GM12891 (cell line): ENCODE measurements around the gene THUMPD2.
A peak's percentile ranks its signal among the peaks of the same experiment; 100 is the strongest.

Source experiments
- DNase-seq: peaks from one replicate; pipeline ENCODE4 v3.0.0; 2011; ENCODE audit warnings: low spot score; ENCODE audit not compliant: insufficient read length
- FAIRE-seq: peaks from 2 replicates; lab custom pipeline; 2011; peaks lifted over from hg19 to GRCh38; lab: Jason Lieb, UNC
- PAX5 ChIP-seq: IDR thresholded peaks from 2 replicates; pipeline ENCODE4 v1.6.1; 2011; ENCODE audit warnings: low read length, moderate library complexity, mild to moderate bottlenecking; ENCODE audit not compliant: insufficient read depth, severe bottlenecking
- POLR2A ChIP-seq: IDR thresholded peaks from 2 replicates; pipeline ENCODE4 v1.6.1; 2011; ENCODE audit warnings: low read depth, low read length, control low read depth
- POLR2AphosphoS5 ChIP-seq: IDR thresholded peaks from 2 replicates; pipeline ENCODE4 v1.6.1; 2011; ENCODE audit warnings: low read depth, low read length, control low read depth
- POU2F2 ChIP-seq: IDR thresholded peaks from 2 replicates; pipeline ENCODE4 v1.6.1; 2011; ENCODE audit warnings: low read depth, mild to moderate bottlenecking, control low read depth, low read length, moderate library complexity
- SPI1 ChIP-seq: IDR thresholded peaks from 2 replicates; pipeline ENCODE4 v1.6.1; 2011; ENCODE audit warnings: low read depth, low read length, control low read depth
- TAF1 ChIP-seq: IDR thresholded peaks from 2 replicates; pipeline ENCODE4 v1.6.1; 2011; ENCODE audit warnings: low read depth, low read length, control low read depth

THUMPD2 gene

DNA sequence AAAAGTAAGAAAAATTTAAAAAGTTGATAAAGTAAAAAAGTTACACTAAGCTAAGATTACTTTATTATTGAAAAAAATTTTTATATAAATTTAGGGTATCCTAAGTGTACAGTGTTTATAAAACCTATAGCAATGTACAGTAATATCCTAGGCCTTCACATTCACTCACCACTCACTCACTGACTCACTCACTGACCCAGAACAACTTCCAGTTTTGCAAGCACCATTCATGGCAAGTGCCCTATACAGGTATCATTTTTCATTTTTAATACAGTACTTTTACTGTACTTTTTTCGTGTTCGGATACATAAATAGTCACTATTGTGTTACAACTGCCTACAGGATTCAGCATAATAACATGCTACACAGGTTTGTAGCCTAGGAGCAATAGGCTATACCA is 8.9 kb upstream of the THUMPD2 start:
- DNase-seq = no peak
- TF ChIP-seq SPI1 = no peak
- TF ChIP-seq POLR2AphosphoS5 = no peak
- no peak for TF ChIP-seq POLR2A
- TF ChIP-seq POU2F2 = no peak
- TF ChIP-seq TAF1 = no peak
- no peak for TF ChIP-seq PAX5
- no peak for FAIRE-seq

DNA sequence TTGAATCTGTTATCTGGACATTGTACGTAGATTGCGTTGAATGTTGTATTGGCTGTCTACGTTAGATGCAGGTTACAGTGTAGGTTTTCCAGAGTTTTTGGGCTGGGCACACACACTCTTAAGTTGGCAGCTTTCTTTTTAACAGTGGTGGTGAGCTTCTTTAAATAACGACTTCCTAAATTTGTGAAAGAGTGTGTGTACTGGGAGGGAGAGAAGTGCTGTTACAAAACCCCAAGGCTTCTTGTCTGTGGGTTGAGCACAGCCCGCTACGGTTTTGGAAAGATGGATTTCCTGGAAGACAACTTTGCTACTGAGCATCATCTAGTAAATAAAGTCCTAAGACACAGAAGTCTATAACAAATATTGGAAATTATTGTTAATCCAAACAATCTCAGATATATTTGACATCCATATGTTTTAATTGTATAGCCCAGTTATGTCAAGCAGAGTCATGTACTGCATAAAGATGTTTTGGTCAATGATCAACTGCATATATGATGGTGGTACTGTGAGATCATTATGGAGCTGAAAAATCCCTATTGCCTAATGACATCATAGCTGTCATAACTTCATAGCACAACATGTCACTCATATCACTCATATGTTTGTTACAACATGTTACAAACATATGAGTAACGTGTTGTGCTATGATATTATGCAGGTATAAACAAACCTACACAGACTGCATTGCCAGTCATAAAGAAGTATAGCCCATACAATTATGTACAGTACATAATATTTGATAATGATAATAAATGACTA is 7.9 kb upstream of the THUMPD2 start:
- no peak for TF ChIP-seq POLR2A
- TF ChIP-seq TAF1 = no peak
- no peak for TF ChIP-seq SPI1
- no peak for TF ChIP-seq POU2F2
- no peak for TF ChIP-seq PAX5
- TF ChIP-seq POLR2AphosphoS5 = no peak
- FAIRE-seq (peak; percentile 81), DNase-seq (no peak)

DNA sequence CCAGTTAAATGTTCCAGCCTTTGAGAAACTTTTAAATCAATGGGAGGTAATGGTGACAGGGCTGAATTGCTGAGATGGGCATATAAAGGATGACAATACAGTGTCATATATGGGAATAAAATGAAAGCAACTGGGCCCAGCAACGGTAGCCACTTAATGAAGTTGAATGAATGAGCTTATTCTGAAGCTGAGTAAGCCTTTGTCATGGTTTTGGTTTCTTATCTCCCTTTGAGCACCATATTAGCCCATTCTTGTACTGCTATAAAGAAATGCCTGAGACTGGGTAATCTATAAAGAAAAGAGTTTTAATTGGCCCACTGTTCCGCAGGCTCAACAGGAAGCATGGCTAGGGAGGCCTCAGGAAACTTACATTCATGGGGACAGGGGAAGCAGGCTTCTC is 3.5 kb upstream of the THUMPD2 start:
- no peak for FAIRE-seq
- TF ChIP-seq TAF1 (no peak), POLR2A (no peak), POLR2AphosphoS5 (no peak), PAX5 (no peak), POU2F2 (no peak), SPI1 (no peak)
- DNase-seq = no peak

DNA sequence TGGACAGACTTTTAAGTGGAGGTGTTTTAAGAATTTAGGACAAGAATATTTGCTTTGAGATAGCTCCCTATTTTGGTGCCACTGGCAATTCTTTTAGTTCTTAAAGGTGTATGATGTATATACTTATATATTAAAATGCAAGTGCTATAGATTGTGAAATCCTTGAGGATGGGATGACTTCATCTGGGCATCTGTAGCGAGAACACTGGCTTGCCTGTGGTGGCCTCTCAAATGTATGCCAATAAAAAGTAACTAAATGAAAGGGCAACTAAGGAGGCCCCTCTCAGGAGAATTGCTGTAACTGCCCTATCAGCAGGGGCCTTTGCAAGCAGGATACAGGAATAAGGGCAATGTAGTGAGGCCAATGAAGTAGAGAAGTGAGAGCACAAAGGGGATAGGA is 2.6 kb upstream of the THUMPD2 start:
- DNase-seq (no peak), FAIRE-seq (no peak)
- TF ChIP-seq TAF1 (no peak), SPI1 (no peak), POLR2A (no peak), POU2F2 (no peak), POLR2AphosphoS5 (no peak)

- DNase-seq = no peak
- FAIRE-seq = no peak
- TF ChIP-seq PAX5 (no peak), POLR2AphosphoS5 (no peak), POLR2A (no peak), POU2F2 (no peak), TAF1 (no peak), SPI1 (no peak)
Observed at GRCh38 chr2:39780825-39781600, 2.0 kb upstream of the THUMPD2 start.

- TF ChIP-seq TAF1 (no peak), SPI1 (no peak), PAX5 (no peak), POLR2A (no peak), POU2F2 (no peak), POLR2AphosphoS5 (no peak)
- DNase-seq (no peak), FAIRE-seq (peak; percentile 70)
Observed at GRCh38 chr2:39779927-39780326, 869 bp upstream of the THUMPD2 start.

- FAIRE-seq (no peak), DNase-seq (no peak)
- TF ChIP-seq POLR2A (no peak), TAF1 (no peak), POLR2AphosphoS5 (no peak), POU2F2 (no peak), PAX5 (no peak), SPI1 (no peak)
Observed at GRCh38 chr2:39779341-39779851, 338 bp upstream of the THUMPD2 start.

DNA sequence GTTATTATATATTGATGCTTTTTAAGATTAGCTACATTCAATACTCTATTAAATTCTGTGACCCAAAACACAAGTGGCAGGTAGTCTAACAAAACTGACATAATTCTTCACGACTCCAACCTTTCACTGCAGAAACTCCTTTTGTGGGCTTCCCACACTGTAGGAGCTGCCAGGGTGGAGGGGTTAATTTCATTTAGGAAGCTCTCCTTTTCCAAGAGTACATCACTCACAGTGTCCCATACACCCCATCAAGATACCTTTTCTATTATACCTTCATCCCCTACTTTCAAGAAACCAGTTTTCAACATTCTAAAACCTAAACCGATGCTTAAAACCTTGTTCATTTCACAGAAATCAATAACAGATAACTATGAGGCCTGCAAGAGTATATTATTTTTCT is 825 bp downstream of the THUMPD2 start:
- TF ChIP-seq POLR2A (no peak), TAF1 (no peak), SPI1 (no peak), PAX5 (no peak), POU2F2 (no peak), POLR2AphosphoS5 (no peak)
- DNase-seq (no peak), FAIRE-seq (no peak)

DNA sequence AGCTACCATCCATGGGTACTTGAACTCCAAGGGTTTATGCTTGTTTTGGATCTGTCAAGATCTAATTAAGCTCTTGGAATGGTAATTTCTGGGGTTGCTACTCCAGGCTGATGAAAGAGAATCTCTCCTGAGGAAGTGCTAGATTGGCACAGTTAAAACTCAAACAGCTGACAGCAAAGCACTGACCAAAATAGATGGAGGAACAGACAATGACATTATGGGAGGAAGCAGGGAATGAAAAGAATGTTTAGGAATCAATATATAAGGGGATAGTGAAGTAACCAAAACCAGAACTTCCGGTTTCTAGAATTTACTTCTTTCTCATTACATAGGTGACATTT is 6.3 kb downstream of the THUMPD2 start:
- no peak for FAIRE-seq
- TF ChIP-seq POLR2AphosphoS5 (no peak), POU2F2 (no peak), SPI1 (no peak), TAF1 (no peak), POLR2A (no peak), PAX5 (no peak)
- DNase-seq = no peak
